Measurements from ENCODE around the gene TAAR6. TPM values are rescaled to one million over a fixed set of nuclear protein-coding genes. Genes with fewer than 3 reads are reported as not detected.
A peak's percentile ranks its signal among the peaks of the same experiment; 100 is the strongest.

The TAAR6 gene
- total RNA-seq, 1 experiment from 2014 or later, result not detected

DNA sequence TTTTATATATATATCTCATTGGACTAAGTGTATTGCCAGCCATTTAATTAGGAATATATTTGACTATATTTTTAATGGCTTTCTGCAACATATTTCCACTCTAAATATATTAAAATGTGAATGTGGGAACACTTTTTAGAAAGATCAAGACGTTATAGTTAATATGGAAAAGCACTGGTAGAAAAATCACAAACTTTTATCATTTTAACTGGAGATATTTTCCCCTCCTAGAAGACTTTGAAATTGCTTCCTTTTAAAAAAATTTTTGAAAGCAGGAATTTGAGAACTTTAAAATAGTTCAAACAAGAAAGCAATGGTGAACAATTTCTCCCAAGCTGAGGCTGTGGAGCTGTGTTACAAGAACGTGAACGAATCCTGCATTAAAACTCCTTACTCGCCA is 32.1 kb upstream of the TAAR6 start, which contains the start of gene TAAR9:
Gene TAAR9, plus strand, starts transcription at position 301 of the 400 bp plus-strand sequence. Its CDS starts 13 bp downstream, at position 314.
- TF ChIP-seq EZH2 (IDR thresholded peaks at IDR 0.05; ENCODE audit: low read depth), result no peak
- TF ChIP-seq, protein P1, sequence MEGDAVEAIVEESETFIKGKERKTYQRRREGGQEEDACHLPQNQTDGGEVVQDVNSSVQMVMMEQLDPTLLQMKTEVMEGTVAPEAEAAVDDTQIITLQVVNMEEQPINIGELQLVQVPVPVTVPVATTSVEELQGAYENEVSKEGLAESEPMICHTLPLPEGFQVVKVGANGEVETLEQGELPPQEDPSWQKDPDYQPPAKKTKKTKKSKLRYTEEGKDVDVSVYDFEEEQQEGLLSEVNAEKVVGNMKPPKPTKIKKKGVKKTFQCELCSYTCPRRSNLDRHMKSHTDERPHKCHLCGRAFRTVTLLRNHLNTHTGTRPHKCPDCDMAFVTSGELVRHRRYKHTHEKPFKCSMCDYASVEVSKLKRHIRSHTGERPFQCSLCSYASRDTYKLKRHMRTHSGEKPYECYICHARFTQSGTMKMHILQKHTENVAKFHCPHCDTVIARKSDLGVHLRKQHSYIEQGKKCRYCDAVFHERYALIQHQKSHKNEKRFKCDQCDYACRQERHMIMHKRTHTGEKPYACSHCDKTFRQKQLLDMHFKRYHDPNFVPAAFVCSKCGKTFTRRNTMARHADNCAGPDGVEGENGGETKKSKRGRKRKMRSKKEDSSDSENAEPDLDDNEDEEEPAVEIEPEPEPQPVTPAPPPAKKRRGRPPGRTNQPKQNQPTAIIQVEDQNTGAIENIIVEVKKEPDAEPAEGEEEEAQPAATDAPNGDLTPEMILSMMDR (conservative IDR thresholded peaks at IDR 0.05), result no peak
- no TSS peak for BruUV-seq (replicated peaks)

DNA sequence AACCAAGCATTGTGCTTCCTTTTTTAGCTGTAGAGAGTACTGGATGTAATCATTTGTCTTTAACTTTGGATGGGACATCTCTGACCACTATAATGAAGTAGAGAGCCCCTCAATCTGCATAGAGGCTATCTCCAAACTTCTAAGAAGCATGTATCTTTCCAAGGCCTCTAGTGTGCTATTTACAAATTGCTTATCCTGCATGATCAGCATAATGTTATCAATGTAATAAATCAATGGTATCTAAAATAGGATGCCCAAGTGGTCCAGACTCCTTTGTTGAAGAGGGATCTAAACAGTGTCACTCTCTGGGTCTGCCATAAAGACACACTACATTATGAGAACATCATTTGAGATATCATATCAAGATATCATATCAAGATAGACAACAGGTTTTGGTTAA is 25.3 kb upstream of the TAAR6 start:
- ChIA-PET POLR2A (ENCODE audit: unreplicated experiment) (no interaction called here), CTCF (no interaction called here)

More for the DNA sequence above, 32.1 kb upstream of the TAAR6 start, which contains the start of gene TAAR9:
- Histone ChIP-seq H3K36me3 (ENCODE audit: low read depth) (no peaks in the 10 kb centered on the region), H3K4me1 (replicated peaks; ENCODE audit: insufficient read depth) (no peaks in the 10 kb centered on the region), H3K27ac (no peak within 1 kb of the TSS), H3K4me3 (no peak within 1 kb of the TSS), H3K27me3 (ENCODE audit: insufficient read depth, low read depth) (no peaks in the 10 kb centered on the region), H3K9me2 (ENCODE audit: insufficient read depth) (no peaks in the 10 kb centered on the region), H4K20me1 (ENCODE audit: insufficient read depth) (no peaks in the 10 kb centered on the region), H3K9me3 (ENCODE audit: insufficient read depth, low read depth) (no peaks in the 10 kb centered on the region), H3F3A (ENCODE audit: insufficient read depth, low read depth) (no peaks in the 10 kb centered on the region), H2AFZ (peak within 1 kb of the TSS; percentile 45; the same call in 1 of the 2 replicates), H3K4me2 (no peak within 1 kb of the TSS), H3K79me2 (ENCODE audit: low read depth) (no peaks in the 10 kb centered on the region)
- ChIA-PET CTCF (interaction anchor here (0.6 kb wide), 1 partner anchor 598 kb away, joined by 3 read pairs; no protein-coding TSS in a partner anchor), POLR2A (ENCODE audit: unreplicated experiment) (no interaction called here)
- intact Hi-C loops (cut with micrococcal nuclease; ENCODE audit: unreplicated experiment), result loop anchor here (10.0 kb wide), 2 partner anchors 397 to 1377 kb away; no protein-coding TSS in a partner anchor
- DNase-seq, result no peak

DNA sequence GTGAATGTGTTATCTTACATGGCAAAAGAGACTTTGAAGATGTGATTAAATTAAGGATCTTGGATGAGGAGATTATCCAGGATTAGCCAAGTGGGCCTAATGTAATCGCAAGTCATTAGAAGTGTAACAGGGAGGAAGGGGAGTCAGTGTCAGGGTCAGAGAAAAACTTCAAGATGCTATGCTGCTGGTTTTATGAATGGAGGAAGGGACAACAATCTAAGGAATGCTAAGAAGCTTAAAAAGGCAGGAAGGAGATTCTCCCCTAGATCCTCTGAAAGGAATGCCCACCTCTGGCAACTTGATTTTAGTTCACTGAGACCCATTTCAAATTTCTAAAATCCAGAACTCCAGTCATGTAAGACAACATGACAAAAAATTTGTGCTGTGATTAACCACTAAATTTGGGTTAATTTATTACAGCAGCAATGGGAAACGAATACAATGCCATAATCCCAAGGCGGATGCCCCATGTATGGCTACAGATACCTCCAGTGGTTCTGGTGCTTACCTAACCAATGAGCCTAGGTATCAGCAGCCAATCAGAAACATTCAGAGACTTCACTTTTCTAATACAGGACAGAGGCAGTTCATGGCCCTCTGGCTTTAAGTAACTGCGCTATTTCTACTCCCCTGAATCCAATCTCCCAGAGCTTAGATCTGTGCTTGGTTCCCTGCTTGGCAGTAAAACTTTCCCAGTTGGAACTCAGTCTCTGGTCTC is 21.2 kb upstream of the TAAR6 start:
- no peaks in the 10 kb centered on the region for H3K27me3 ChIP-seq (ENCODE audit: insufficient read depth, low read depth)
- CTCF ChIA-PET, result no interaction called here
- H3K4me1 ChIP-seq (replicated peaks; ENCODE audit: insufficient read depth), result no peaks in the 10 kb centered on the region
- POLR2A ChIA-PET (ENCODE audit: unreplicated experiment), result no interaction called here
- no peaks in the 10 kb centered on the region for H3K9me2 ChIP-seq (ENCODE audit: insufficient read depth)
- no peaks in the 10 kb centered on the region for H3F3A ChIP-seq (ENCODE audit: insufficient read depth, low read depth)
- no peak overlapping the region for H3K27ac ChIP-seq
- no peak for DNase-seq
- TF ChIP-seq, protein P1 (conservative IDR thresholded peaks at IDR 0.05), result no peak
- no peak for TF ChIP-seq EZH2 (IDR thresholded peaks at IDR 0.05; ENCODE audit: low read depth)
- H3K9me3 ChIP-seq (ENCODE audit: insufficient read depth, low read depth), result no peaks in the 10 kb centered on the region
- no peaks in the 10 kb centered on the region for H3K79me2 ChIP-seq (ENCODE audit: low read depth)
- H3K4me2 ChIP-seq, result no peak overlapping the region
- no peak overlapping the region for H3K4me3 ChIP-seq
- no TSS peak for BruUV-seq (replicated peaks)
- H3K36me3 ChIP-seq (ENCODE audit: low read depth), result no peaks in the 10 kb centered on the region
- intact Hi-C loops (cut with micrococcal nuclease; ENCODE audit: unreplicated experiment), result no loop called here
- no peaks in the 10 kb centered on the region for H4K20me1 ChIP-seq (ENCODE audit: insufficient read depth)
- H2AFZ ChIP-seq, result no peak overlapping the region

More for the DNA sequence above, 25.3 kb upstream of the TAAR6 start:
- intact Hi-C loops (cut with micrococcal nuclease; ENCODE audit: unreplicated experiment), result no loop called here
- no peaks in the 10 kb centered on the region for H3F3A ChIP-seq (ENCODE audit: insufficient read depth, low read depth)
- H4K20me1 ChIP-seq (ENCODE audit: insufficient read depth), result no peaks in the 10 kb centered on the region
- no peak overlapping the region for H3K4me3 ChIP-seq
- no peaks in the 10 kb centered on the region for H3K27me3 ChIP-seq (ENCODE audit: insufficient read depth, low read depth)
- no peak for DNase-seq
- BruUV-seq (replicated peaks), result no TSS peak
- no peaks in the 10 kb centered on the region for H3K9me2 ChIP-seq (ENCODE audit: insufficient read depth)
- H3K36me3 ChIP-seq (ENCODE audit: low read depth), result no peaks in the 10 kb centered on the region
- H3K79me2 ChIP-seq (ENCODE audit: low read depth), result no peaks in the 10 kb centered on the region
- no peak overlapping the region for H2AFZ ChIP-seq
- no peak for TF ChIP-seq EZH2 (IDR thresholded peaks at IDR 0.05; ENCODE audit: low read depth)
- TF ChIP-seq, protein P1 (conservative IDR thresholded peaks at IDR 0.05), result no peak
- no peak overlapping the region for H3K4me2 ChIP-seq
- H3K9me3 ChIP-seq (ENCODE audit: insufficient read depth, low read depth), result no peaks in the 10 kb centered on the region
- H3K27ac ChIP-seq, result no peak overlapping the region
- H3K4me1 ChIP-seq (replicated peaks; ENCODE audit: insufficient read depth), result no peaks in the 10 kb centered on the region

Data from PC-9 (cell line).